Gastrocnemius medialis (tissue), 4 donors: ENCODE data around the gene HCRT. TPM values are rescaled to one million over a fixed set of nuclear protein-coding genes. Genes with fewer than 3 reads are reported as not detected.
A peak's percentile ranks its signal among the peaks of the same experiment; 100 is the strongest.
"Not testable (repeated sequence)": the region's sequence is repeated elsewhere in the genome, so short reads cannot be mapped to it uniquely, and the experiment has no call there.

Experiments
- ATAC-seq, 2 donors: fragments of 150-250 bp; one replicate each; pipeline ENCODE4 v1.9.1; 2016
- DNase-seq, 2 donors: peaks; one replicate each; pipeline ENCODE4 v3.0.0-alpha.2; 2019
- H3K27ac ChIP-seq, 4 donors: fragments of 200-600 bp; sonication (generic); 1 replicate in 1 of 4; 2 replicates in 3 of 4; pipeline ENCODE4 v1.5.1; 2016 to 2018; ENCODE audit warnings: mild to moderate bottlenecking in 2 of 4, moderate library complexity in 1 of 4
- H3K27me3 ChIP-seq, 3 donors: fragments of 200-600 bp; sonication (generic) in 2 of 3; 1 replicate in 1 of 3; 2 replicates in 2 of 3; pipeline versions ENCODE4 v1.5.1 to v1.6.0; 2016 to 2019; ENCODE audit warnings: mild to moderate bottlenecking in 1 of 3, moderate library complexity in 1 of 3
- H3K36me3 ChIP-seq, 2 donors: fragments of 200-600 bp; sonication (generic) in 1 of 2; one replicate each; pipeline ENCODE4 v1.5.1; 2017 to 2018
- H3K4me1 ChIP-seq, 2 donors: fragments of 200-600 bp; sonication (generic) in 1 of 2; one replicate each; pipeline ENCODE4 v1.5.1; 2016 to 2017; ENCODE audit warnings: mild to moderate bottlenecking in 2 of 2
- H3K4me3 ChIP-seq, 4 donors: fragments of 200-600 bp; sonication (generic) in 3 of 4; 1 replicate in 1 of 4; 2 replicates in 3 of 4; pipeline ENCODE4 v1.5.1; 2016 to 2019; ENCODE audit warnings: mild to moderate bottlenecking in 2 of 4
- H3K9me3 ChIP-seq, 3 donors: fragments of 200-600 bp; sonication (generic) in 2 of 3; 1 replicate in 1 of 3; 2 replicates in 2 of 3; pipeline ENCODE4 v1.5.1; 2016 to 2019
- POLR2A ChIP-seq, 2 donors: fragments of 450-650 bp; IDR thresholded peaks; one replicate each; pipeline ENCODE4 v1.6.1; 2017; ENCODE audit warnings: antibody characterized with exemption in 2 of 2, mild to moderate bottlenecking in 2 of 2, moderate library complexity in 2 of 2
- in situ Hi-C, 4 donors: fragments of 200-750 bp; cut with MboI; loops; one replicate each; pipeline versions ENCODE4 v1.15.0 to v1.8.0; 2017; ENCODE audit warnings: low sequenced_read_pairs in 4 of 4
- intact Hi-C: fragments of 100-400 bp; cut with DNase I; formaldehyde crosslinking; loops from one replicate; pipeline ENCODE4 v1.15.1; 2023; ENCODE audit warnings: low total_unique reads
- total RNA-seq, 4 donors: library from RNA; depleted of rRNA; stranded (reverse); fragments of >200 nt; gene quantifications; one replicate each; pipeline versions ENCODE4 v1.1.0 to v1.2.3, GENCODE V29; 2016
- TF ChIP-seq, protein P1 (sequence below), 5 experiments: fragments of 450-650 bp in 3 of 5; fragments of 200-600 bp in 2 of 5; sonication (generic) in 2 of 5; IDR thresholded peaks in 4 of 5; conservative IDR thresholded peaks in 1 of 5; 1 replicate in 4 of 5; 2 replicates in 1 of 5; pipeline ENCODE4 v1.5.1; 2016 to 2019; ENCODE audit warnings: antibody characterized with exemption in 5 of 5, mild to moderate bottlenecking in 3 of 5, moderate library complexity in 3 of 5

HCRT gene
- total RNA-seq, 4 donors from 2014 or later: not detected

DNA sequence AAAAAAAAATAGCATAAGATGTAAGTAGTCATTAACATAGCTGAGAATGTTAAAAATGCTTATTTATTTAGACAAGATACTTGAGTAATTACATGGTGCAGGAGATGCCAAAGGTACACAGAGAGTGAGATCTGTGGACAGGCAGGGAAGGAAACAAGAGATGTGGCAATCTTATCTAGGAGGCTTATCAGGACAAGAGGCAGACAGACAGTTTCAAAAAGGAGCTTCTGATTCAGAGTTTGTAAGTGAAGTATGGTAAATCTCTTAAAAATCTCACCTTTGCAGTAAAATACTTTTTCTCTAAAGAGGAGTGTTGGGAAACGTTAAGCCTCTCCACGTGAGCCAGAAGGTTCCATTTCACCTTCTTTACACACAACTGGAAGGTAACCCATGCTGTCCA is 28.9 kb upstream of the HCRT start:
- H3K36me3 ChIP-seq: peaks cover 2 to 57% of the 10 kb centered on the region in 2 donors
- TF ChIP-seq, protein P1, sequence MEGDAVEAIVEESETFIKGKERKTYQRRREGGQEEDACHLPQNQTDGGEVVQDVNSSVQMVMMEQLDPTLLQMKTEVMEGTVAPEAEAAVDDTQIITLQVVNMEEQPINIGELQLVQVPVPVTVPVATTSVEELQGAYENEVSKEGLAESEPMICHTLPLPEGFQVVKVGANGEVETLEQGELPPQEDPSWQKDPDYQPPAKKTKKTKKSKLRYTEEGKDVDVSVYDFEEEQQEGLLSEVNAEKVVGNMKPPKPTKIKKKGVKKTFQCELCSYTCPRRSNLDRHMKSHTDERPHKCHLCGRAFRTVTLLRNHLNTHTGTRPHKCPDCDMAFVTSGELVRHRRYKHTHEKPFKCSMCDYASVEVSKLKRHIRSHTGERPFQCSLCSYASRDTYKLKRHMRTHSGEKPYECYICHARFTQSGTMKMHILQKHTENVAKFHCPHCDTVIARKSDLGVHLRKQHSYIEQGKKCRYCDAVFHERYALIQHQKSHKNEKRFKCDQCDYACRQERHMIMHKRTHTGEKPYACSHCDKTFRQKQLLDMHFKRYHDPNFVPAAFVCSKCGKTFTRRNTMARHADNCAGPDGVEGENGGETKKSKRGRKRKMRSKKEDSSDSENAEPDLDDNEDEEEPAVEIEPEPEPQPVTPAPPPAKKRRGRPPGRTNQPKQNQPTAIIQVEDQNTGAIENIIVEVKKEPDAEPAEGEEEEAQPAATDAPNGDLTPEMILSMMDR (IDR thresholded peaks at IDR 0.05 in 4 of 5, conservative IDR thresholded peaks at IDR 0.05 in 1 of 5): no peak
- TF ChIP-seq POLR2A (IDR thresholded peaks at IDR 0.05): no peak
- peak overlapping the region; percentile 9 to 91 (median 87) for H3K27ac ChIP-seq
- no peak for ATAC-seq
- in situ Hi-C loops (no loop called here), intact Hi-C loops (loop anchor here (5.0 kb wide), 1 partner anchor 63 kb away; the partner anchor contains the start of gene STAT5B)
- H3K4me3 ChIP-seq: no peak overlapping the region
- H3K9me3 ChIP-seq: no peaks in the 10 kb centered on the region
- DNase-seq: no peak
- H3K4me1 ChIP-seq: peaks cover 23 to 27% of the 10 kb centered on the region in 2 donors
- no peaks in the 10 kb centered on the region for H3K27me3 ChIP-seq

- in situ Hi-C loops (no loop called here), intact Hi-C loops (loop anchor here (1.0 to 5.0 kb wide), 2 partner anchors 22 to 65 kb away; partner anchors contain the start of gene STAT5B)
- H3K36me3 ChIP-seq: peaks cover 2 to 52% of the 10 kb centered on the region in 2 donors
- H3K27me3 ChIP-seq: no peaks in the 10 kb centered on the region
- H3K9me3 ChIP-seq: no peaks in the 10 kb centered on the region
- DNase-seq (no peak), ATAC-seq (peak; percentile 33 to 64)
- peaks cover 23 to 27% of the 10 kb centered on the region in 2 donors for H3K4me1 ChIP-seq
- H3K4me3 ChIP-seq: no peak overlapping the region
- H3K27ac ChIP-seq: peak overlapping the region; percentile 84 to 91 (median 87)
- TF ChIP-seq, protein P1 (IDR thresholded peaks at IDR 0.05 in 4 of 5, conservative IDR thresholded peaks at IDR 0.05 in 1 of 5): no peak
- TF ChIP-seq POLR2A (IDR thresholded peaks at IDR 0.05): no peak
Observed at GRCh38 chr17:42212382-42212781, 27.1 kb upstream of the HCRT start.

DNA sequence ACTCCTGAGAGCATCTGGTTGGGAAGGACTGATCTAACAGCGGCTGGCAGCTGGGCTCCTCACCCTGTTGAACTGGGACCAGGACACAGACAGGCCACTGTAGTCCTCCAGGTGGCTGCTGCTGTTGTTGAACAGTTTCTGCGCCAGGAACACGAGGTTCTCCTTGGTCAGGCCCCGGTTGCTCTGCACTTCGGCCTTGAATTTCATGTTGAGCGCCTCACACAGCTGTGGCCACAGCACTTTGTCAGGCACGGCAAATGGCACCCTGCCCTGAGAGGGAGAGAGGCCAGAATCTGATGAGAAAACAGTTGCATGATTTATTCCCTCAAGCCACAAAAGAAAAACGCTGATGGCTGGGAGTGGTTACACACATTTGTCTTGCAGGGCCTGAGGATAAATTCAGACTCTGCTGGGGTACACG is 26.7 kb upstream of the HCRT start:
- peak; percentile 94 to 96 for ATAC-seq
- H3K9me3 ChIP-seq, H3K27me3 ChIP-seq, in situ Hi-C loops, H3K4me3 ChIP-seq: not testable (repeated sequence)
- peaks cover 23 to 27% of the 10 kb centered on the region in 2 donors for H3K4me1 ChIP-seq
- peaks cover 2 to 52% of the 10 kb centered on the region in 2 donors for H3K36me3 ChIP-seq
- H3K27ac ChIP-seq: peak overlapping the region; percentile 84 to 91 (median 87)
- intact Hi-C loops: loop anchor here (1.0 to 5.0 kb wide), 3 partner anchors 17 to 65 kb away; partner anchors contain the start of genes GHDC and STAT5B
- peak; percentile 92 to 98 for DNase-seq
- TF ChIP-seq, protein P1 (IDR thresholded peaks at IDR 0.05 in 4 of 5, conservative IDR thresholded peaks at IDR 0.05 in 1 of 5): peak in 2 of 5 experiments; percentile 11 to 19

- no peak overlapping the region for H3K4me3 ChIP-seq
- peak; percentile 46 to 66 for DNase-seq
- H3K27ac ChIP-seq: peak overlapping the region; percentile 84 to 91 (median 87)
- no peaks in the 10 kb centered on the region for H3K9me3 ChIP-seq
- ATAC-seq: no peak
- H3K27me3 ChIP-seq: no peaks in the 10 kb centered on the region
- H3K36me3 ChIP-seq: peaks cover 0 to 52% of the 10 kb centered on the region in 2 donors
- in situ Hi-C loops (no loop called here), intact Hi-C loops (loop anchor here (2.0 to 5.0 kb wide), 2 partner anchors 15 to 67 kb away; partner anchors contain the start of genes GHDC and STAT5B)
- TF ChIP-seq POLR2A (IDR thresholded peaks at IDR 0.05): no peak
- TF ChIP-seq, protein P1 (IDR thresholded peaks at IDR 0.05 in 4 of 5, conservative IDR thresholded peaks at IDR 0.05 in 1 of 5): no peak
- H3K4me1 ChIP-seq: peaks cover 23 to 27% of the 10 kb centered on the region in 2 donors
Observed at GRCh38 chr17:42210046-42210445, 24.8 kb upstream of the HCRT start.

DNA sequence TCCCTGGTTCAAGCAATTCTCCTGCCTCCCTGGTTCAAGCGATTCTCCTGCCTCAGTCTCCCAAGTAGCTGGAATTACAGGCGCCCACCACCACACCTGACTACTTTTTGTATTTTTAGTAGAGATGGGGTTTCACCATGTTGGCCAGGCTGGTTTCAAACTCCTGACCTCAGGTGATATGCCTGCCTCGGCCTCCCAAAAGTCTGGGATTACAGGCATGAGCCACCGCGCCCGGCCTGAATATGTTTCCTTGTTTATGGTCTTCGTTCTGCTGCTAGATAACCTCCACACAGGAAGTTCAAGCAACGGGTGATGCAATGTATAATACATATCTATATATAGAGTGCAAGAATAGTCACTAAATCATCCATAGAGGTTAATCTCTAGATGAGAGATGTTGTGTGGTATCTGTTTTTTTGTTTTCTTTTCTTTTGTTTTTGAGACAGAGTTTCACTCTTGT is 20.9 kb upstream of the HCRT start:
- in situ Hi-C loops, ATAC-seq: not testable (repeated sequence)
- H3K36me3 ChIP-seq: peaks cover 0 to 74% of the 10 kb centered on the region in 2 donors

More for the DNA sequence above, 20.9 kb upstream of the HCRT start:
- H3K27ac ChIP-seq, H3K9me3 ChIP-seq, H3K4me3 ChIP-seq, H3K27me3 ChIP-seq, intact Hi-C loops, DNase-seq: not testable (repeated sequence)
- peaks cover 3 to 11% of the 10 kb centered on the region in 2 donors for H3K4me1 ChIP-seq
